22Rv1 (cell line): Measurements from ENCODE around the gene COQ5.
"Not testable (repeated sequence)": the region's sequence is repeated elsewhere in the genome, so short reads cannot be mapped to it uniquely, and the experiment has no call there.

Experiments used
- CTCF ChIP-seq: fragments of 450-650 bp; IDR thresholded peaks from 2 replicates; pipeline ENCODE4 v1.5.1; 2017; ENCODE audit warnings: mild to moderate bottlenecking
- ZFX ChIP-seq: fragments of 450-650 bp; IDR thresholded peaks from 2 replicates; pipeline ENCODE4 v1.6.1; 2017; ENCODE audit warnings: antibody characterized with exemption, borderline replicate concordance

GRCh38 chr12:120530418-120530761 is 1.4 kb upstream of the COQ5 start:
- not testable (repeated sequence) for TF ChIP-seq CTCF, ZFX
